Adrenal gland (tissue), 5 donors: ENCODE data around the gene ERLIN1.

Experiments used
- CTCF ChIP-seq, 6 experiments: fragments of 450-650 bp in 4 of 6; fragments of 200-600 bp in 2 of 6; sonication (generic) in 1 of 6; IDR thresholded peaks; 1 replicate in 5 of 6; 2 replicates in 1 of 6; pipeline versions ENCODE4 v1.5.1 to v1.8.0; 2016 to 2021; ENCODE audit warnings: antibody characterized with exemption in 6 of 6, mild to moderate bottlenecking in 2 of 6, moderate library complexity in 1 of 6
- POLR2A ChIP-seq, 2 donors: fragments of 450-650 bp; IDR thresholded peaks; one replicate each; pipeline ENCODE4 v1.6.1; 2017; ENCODE audit warnings: antibody characterized with exemption in 2 of 2, mild to moderate bottlenecking in 2 of 2, moderate library complexity in 1 of 2
- donor health status: DM: no; HTN: no; CAD: no.

DNA sequence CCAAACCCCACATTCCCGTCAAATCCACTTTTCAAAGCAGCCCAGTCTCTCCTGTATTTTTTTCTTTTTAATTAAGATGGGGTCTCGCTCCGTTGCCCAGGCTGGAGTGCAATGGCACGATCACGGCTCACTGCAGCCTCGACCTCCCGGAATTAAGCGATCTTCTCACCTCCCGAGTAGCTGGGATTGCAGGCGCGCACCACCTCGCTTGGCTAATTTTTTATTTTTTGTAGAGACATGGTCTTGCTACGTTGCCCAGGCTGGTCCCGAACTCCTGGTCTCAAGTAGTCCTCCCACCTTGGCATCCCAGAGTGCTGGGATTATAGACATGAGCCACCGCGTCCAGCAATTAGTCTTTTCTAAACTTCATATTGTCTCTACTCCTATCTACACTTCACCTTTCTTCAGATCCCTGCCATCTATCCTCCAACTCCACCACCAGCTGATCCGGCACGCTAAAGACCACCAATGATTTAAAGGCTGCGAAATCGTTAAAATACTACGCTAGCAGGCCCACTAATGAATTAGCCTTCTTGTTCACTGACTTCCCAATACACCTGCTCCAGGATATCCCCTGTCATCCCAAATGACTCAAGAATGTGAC lies 44.1 kb upstream of the ERLIN1 start:
- TF ChIP-seq CTCF (IDR thresholded peaks at IDR 0.05) (no peak), POLR2A (IDR thresholded peaks at IDR 0.05) (no peak)
